GM12874 (cell line): ENCODE data around the gene CROCC2.

Experiments used
- CTCF ChIP-seq: IDR thresholded peaks from 2 replicates; pipeline ENCODE4 v1.5.1; 2011; ENCODE audit warnings: low read depth, mild to moderate bottlenecking, control low read depth, low read length, moderate library complexity; ENCODE audit not compliant: insufficient read depth

Gene CROCC2

DNA sequence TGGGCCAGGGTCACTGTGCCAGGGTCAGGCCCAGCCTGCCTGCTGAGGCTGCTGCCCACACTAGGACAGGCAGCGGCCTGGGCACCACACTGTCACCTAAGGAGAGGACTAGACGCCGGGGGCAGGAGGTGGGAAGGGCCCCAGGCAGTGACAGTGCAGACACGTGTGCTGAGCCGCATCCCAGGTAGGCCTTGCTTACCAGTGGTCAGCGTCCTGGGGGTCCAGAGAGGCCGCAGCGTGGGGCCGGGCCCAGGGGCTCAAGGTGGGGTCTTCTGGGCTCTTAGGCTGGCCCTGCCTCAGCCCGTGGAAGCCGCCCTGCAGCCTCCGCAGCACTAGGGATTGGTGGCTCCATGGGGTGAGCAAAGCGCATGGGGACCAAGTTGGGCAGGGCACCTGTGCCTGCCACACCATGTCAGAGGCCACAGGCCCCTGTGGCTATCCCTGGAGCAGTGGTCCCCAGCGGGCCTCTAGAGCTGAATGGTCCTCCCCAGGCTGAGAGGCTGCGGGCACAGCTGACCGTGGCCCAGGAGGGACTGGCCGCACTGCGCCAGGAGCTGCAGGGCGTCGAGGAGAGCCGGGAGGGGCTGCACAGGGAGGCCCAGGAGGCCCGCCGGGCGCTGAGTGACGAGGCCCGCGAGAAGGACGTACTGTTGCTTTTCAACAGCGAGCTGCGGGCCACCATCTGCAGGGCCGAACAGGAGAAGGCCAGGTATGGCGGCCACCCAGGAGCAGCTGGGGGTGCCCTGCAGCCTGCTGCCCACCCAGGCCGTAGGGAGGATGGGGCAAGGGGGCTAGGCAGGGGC lies 57.1 kb downstream of the CROCC2 start:
- TF ChIP-seq CTCF: no peak

DNA sequence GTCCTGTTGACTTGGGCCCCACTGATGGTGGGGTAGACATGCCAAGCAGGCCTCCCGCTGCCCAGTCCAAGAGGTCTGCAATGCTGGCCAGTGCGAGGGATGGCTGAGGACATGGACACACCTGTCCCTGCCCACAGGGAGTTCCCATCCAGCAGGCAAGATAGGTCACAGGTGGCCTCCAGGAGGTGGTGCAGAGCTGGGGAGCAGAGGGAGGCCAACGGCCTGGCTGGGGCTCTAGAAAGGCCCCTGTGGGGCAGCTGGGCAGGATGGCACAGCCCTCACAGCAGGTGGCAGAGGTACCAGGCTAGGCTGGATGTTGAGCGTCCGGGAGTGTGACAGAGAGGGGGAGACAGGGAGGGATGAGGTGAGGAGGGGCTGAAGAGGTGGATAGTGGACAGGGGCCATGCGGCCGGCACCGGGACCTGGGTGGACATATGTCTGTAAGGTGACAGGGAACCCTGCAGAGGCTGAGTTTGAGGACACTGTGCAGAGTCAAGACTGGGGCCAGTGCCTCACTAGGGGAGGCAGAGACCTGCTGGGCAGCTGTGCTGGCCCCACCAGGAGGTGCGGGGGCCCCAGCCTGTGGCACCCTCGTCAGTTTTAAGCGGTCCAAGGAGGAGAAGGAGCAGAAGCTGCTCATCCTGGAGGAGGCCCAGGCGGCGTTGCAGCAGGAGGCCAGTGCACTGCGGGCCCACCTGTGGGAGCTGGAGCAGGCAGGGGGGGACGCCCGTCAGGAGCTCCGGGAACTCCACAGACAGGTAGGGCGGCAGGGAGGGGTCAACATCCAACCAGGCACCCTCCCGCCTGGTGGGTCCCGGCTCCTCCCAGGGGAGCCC lies 58.0 kb downstream of the CROCC2 start:
- TF ChIP-seq CTCF: no peak

DNA sequence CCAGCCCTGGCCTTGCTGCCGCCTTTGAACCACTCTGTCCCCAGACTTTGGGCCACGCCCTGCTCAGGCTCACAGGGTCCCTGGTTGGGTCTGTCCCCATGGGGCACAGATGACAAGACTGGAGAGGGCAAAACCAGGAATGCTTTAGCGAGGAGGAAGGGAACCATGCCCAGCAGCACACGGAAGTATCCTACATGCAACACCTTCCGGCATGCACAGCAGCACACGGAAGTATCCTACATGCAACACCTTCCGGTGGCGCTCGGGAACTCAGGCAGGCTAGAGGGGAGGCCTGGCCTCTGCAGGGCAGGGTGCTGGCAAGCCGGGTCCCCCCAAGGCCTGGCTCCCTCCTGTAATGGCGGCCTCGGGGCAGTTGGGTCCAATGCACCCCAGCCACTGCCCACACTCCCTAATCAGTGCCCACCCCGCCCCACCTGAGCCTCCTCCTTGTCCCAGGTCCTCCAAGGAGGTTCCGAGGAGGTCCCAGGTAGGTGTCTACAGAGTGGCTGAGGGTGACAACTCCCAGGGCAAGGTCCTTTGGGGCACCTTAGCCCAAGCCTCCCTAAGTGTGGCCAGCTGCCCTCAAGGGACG lies 58.7 kb downstream of the CROCC2 start:
- no peak for TF ChIP-seq CTCF

GRCh38 chr2:240965296-240965904 lies 59.3 kb downstream of the CROCC2 start:
- TF ChIP-seq CTCF: no peak

GRCh38 chr2:240965905-240966456 lies 59.8 kb downstream of the CROCC2 start:
- no peak for TF ChIP-seq CTCF

GRCh38 chr2:240966457-240966905 lies 60.3 kb downstream of the CROCC2 start:
- no peak for TF ChIP-seq CTCF
